Erythroblast (primary cell): ENCODE results near the gene GDF9.

Experiments
- GATA1 ChIP-seq: IDR thresholded peaks from 2 replicates; pipeline ENCODE4 v1.6.1; 2011; ENCODE audit warnings: low read depth, mild to moderate bottlenecking, control low read depth, low read length, moderate library complexity
- POLR2A ChIP-seq: IDR thresholded peaks from 2 replicates; pipeline ENCODE4 v1.6.1; 2011; ENCODE audit warnings: mild to moderate bottlenecking, low read length

GRCh38 chr5:132813599-132814502, 52.4 kb downstream of the GDF9 start:
- TF ChIP-seq POLR2A, result no peak
- TF ChIP-seq GATA1, result no peak
